OCI-LY7 (cell line): Measurements from ENCODE around the gene MSS51. TPM values are rescaled to one million over a fixed set of nuclear protein-coding genes. Genes with fewer than 3 reads are reported as not detected.

Experiments
- BruUV-seq: library from RNA; stranded (reverse); fragments of 400-500 nt; replicated peaks from 2 replicates; lab custom pipeline; 2021; lab: Mats Ljungman, UMichigan
- CTCF ChIA-PET: fragments of 300-600 bp; sonication (Branson Sonifier 250); formaldehyde crosslinking; loops from one replicate; lab custom pipeline; 2022; ENCODE audit warnings: antibody characterized with exemption; ENCODE audit not compliant: unreplicated experiment; lab: Charles Lee
- POLR2A ChIA-PET: fragments of 300-600 bp; sonication (Branson Sonifier 250); formaldehyde crosslinking; loops from one replicate; lab custom pipeline; 2022; ENCODE audit warnings: antibody characterized with exemption; lab: Charles Lee
- DNase-seq: peaks from one replicate; pipeline ENCODE4 v3.0.0-alpha.2; 2015; ENCODE audit warnings: low spot score
- H2AFZ ChIP-seq: fragments of 200-600 bp; sonication (generic), shearing (Covaris generic); 2 replicates; pipeline ENCODE4 v1.6.1; 2014; ENCODE audit warnings: mild to moderate bottlenecking, antibody characterized with exemption, low read length, moderate library complexity
- H3K27ac ChIP-seq: fragments of 200-600 bp; sonication (generic); 2 replicates; pipeline ENCODE4 v1.5.1; 2014; ENCODE audit warnings: mixed run types, low read depth, mild to moderate bottlenecking, moderate library complexity, low read length, inconsistent platforms; ENCODE audit not compliant: poor library complexity, severe bottlenecking
- H3K36me3 ChIP-seq: fragments of 200-600 bp; sonication (generic); 2 replicates; pipeline ENCODE4 v1.6.1; 2014; ENCODE audit warnings: mild to moderate bottlenecking, antibody characterized with exemption, low read length, moderate library complexity, mixed read lengths; ENCODE audit not compliant: insufficient read depth
- H3K4me1 ChIP-seq: fragments of 200-600 bp; sonication (generic); 2 replicates; pipeline ENCODE4 v1.5.1; 2014; ENCODE audit warnings: mild to moderate bottlenecking, low read length; ENCODE audit not compliant: insufficient read depth, poor library complexity, severe bottlenecking
- H3K4me2 ChIP-seq: fragments of 200-600 bp; sonication (generic); 2 replicates; pipeline ENCODE4 v1.6.1; 2014; ENCODE audit warnings: mild to moderate bottlenecking, low read length
- H3K4me3 ChIP-seq: fragments of 200-600 bp; sonication (generic); 2 replicates; pipeline ENCODE4 v1.5.1; 2014; ENCODE audit warnings: mild to moderate bottlenecking, low read depth, low read length; ENCODE audit not compliant: poor library complexity, severe bottlenecking
- H3K79me2 ChIP-seq: fragments of 200-600 bp; sonication (generic); 2 replicates; pipeline ENCODE4 v1.6.1; 2016; ENCODE audit warnings: low read depth, mild to moderate bottlenecking, low read length, moderate library complexity, mixed read lengths; ENCODE audit not compliant: insufficient read depth
- H3K9me2 ChIP-seq: fragments of 200-600 bp; sonication (generic); 2 replicates; pipeline ENCODE4 v1.6.1; 2016; ENCODE audit warnings: mild to moderate bottlenecking, low read length, mixed read lengths; ENCODE audit not compliant: insufficient read depth
- H3K9me3 ChIP-seq: fragments of 200-600 bp; sonication (generic); 2 replicates; pipeline ENCODE4 v1.6.1; 2014; ENCODE audit warnings: mild to moderate bottlenecking, mixed run types, low read length, mixed read lengths
- H4K20me1 ChIP-seq: fragments of 200-600 bp; sonication (generic); 2 replicates; pipeline ENCODE4 v1.6.1; 2014; ENCODE audit warnings: mild to moderate bottlenecking, antibody characterized with exemption, low read length, moderate library complexity, mixed read lengths; ENCODE audit not compliant: insufficient read depth
- EZH2phosphoT487 ChIP-seq: fragments of 200-600 bp; sonication (generic); IDR thresholded peaks from 2 replicates; pipeline ENCODE4 v1.6.1; 2018; ENCODE audit warnings: low read depth, borderline replicate concordance, mild to moderate bottlenecking, mixed run types, antibody characterized with exemption, low read length, moderate library complexity, mixed read lengths
- intact Hi-C: fragments of 100-400 bp; cut with micrococcal nuclease; formaldehyde crosslinking; loops from one replicate; pipeline ENCODE4 v1.10.0; 2022; ENCODE audit not compliant: unreplicated experiment
- total RNA-seq, 2 experiments: library from RNA; depleted of rRNA in 1 of 2; stranded (reverse); fragments of >200 nt in 1 of 2; shearing (Covaris generic) in 1 of 2; gene quantifications; 2 replicates each; pipeline ENCODE4 v1.2.3, GENCODE V29; 2014 to 2022
- TF ChIP-seq, protein P1 (sequence below): fragments of 200-600 bp; sonication (generic); conservative IDR thresholded peaks from 2 replicates; pipeline ENCODE4 v1.5.1; 2014; ENCODE audit warnings: mild to moderate bottlenecking, antibody characterized with exemption, low read length, moderate library complexity, mixed read lengths

MSS51 gene
- total RNA-seq, 2 experiments from 2014 or later: 3.9 to 4.2 TPM

DNA sequence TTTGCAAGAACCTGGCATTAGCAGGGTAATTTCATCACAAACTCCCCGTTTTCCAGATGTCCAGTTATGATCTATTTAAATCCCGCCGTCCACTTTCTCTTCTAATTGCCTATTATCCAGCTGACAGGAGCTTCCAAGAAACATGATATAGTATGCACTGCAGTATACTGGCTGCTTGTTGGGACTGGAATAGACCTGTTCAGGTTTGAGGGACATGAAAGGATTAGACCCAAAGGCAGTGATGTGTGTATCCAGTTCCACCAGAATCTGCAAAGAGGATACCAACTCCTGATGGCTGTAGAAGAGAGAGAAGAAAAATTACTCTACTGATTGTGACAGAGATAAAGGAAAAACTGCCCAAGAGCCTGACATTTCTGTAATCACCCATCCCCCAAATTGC, 8.9 kb downstream of the MSS51 start:
- Histone ChIP-seq H3K9me3 (no peaks in the 10 kb centered on the region), H2AFZ (no peak overlapping the region), H4K20me1 (no peaks in the 10 kb centered on the region), H3K4me3 (no peak overlapping the region), H3K4me1 (no peaks in the 10 kb centered on the region), H3K9me2 (no peaks in the 10 kb centered on the region), H3K27ac (no peak overlapping the region), H3K79me2 (no peaks in the 10 kb centered on the region), H3K4me2 (no peak overlapping the region), H3K36me3 (peaks cover 62% of the 10 kb centered on the region)
- no TSS peak for BruUV-seq
- intact Hi-C loops: no loop called here
- DNase-seq: no peak
- TF ChIP-seq, protein P1, sequence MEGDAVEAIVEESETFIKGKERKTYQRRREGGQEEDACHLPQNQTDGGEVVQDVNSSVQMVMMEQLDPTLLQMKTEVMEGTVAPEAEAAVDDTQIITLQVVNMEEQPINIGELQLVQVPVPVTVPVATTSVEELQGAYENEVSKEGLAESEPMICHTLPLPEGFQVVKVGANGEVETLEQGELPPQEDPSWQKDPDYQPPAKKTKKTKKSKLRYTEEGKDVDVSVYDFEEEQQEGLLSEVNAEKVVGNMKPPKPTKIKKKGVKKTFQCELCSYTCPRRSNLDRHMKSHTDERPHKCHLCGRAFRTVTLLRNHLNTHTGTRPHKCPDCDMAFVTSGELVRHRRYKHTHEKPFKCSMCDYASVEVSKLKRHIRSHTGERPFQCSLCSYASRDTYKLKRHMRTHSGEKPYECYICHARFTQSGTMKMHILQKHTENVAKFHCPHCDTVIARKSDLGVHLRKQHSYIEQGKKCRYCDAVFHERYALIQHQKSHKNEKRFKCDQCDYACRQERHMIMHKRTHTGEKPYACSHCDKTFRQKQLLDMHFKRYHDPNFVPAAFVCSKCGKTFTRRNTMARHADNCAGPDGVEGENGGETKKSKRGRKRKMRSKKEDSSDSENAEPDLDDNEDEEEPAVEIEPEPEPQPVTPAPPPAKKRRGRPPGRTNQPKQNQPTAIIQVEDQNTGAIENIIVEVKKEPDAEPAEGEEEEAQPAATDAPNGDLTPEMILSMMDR: no peak
- TF ChIP-seq EZH2phosphoT487: no peak
- ChIA-PET POLR2A (no interaction called here), CTCF (no interaction called here)

DNA sequence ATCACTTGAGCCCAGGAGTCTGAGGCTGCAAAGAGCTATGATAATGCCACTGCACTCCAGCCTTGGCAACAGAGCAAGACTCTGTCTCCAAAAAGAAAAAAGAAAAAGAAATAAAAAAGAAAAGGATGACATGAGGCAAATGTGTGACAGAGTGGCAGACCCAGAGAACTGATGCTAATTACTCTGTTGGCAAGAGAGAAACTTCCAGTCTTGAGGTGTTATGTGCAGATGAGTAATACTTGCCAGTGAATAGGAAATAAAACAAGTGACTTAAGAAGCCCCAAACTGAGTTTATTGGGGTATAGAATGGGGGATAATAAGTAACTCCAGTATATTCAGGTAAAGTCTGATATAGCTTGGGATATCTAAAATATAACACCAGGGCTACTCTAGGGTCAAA, 10.1 kb downstream of the MSS51 start:
- POLR2A ChIA-PET: interaction anchor here (0.7 kb wide), 1 partner anchor 44 kb away, joined by 3 read pairs; no protein-coding TSS in a partner anchor
- DNase-seq: no peak
- TF ChIP-seq, protein P1: no peak
- no peak for TF ChIP-seq EZH2phosphoT487

DNA sequence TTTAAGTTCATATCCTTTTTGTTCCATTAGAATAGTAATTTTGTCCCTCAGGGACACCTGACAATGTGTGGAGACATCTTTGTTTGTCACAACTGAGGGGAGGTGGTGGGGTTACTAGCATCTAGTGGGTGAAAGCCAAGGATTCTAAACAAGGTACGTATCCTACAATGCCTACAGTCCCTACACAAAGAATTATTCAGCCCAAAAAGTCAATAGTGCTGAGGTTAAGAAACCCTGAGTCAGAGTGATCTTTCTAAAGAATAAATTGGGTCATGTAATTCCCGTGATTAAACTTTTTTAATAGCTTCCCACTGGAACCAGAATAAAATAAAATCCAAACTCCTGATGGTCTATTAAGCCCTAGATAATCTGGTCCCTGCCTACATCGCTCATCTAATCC, 16.8 kb downstream of the MSS51 start:
- Histone ChIP-seq H3K79me2 (peaks cover 18% of the 10 kb centered on the region), H3K9me2 (no peaks in the 10 kb centered on the region), H3K36me3 (no peaks in the 10 kb centered on the region), H3K4me1 (peaks cover 18% of the 10 kb centered on the region), H3K4me2 (no peak overlapping the region), H3K4me3 (no peak overlapping the region), H4K20me1 (no peaks in the 10 kb centered on the region), H3K9me3 (no peaks in the 10 kb centered on the region), H2AFZ (no peak overlapping the region), H3K27ac (no peak overlapping the region)
- intact Hi-C loops: no loop called here
- TF ChIP-seq, protein P1: no peak
- TF ChIP-seq EZH2phosphoT487: no peak
- DNase-seq: no peak
- BruUV-seq: no TSS peak
- ChIA-PET POLR2A (interaction anchor here (0.7 to 1.0 kb wide), 3 partner anchors 79 to 233 kb away, joined by 4 to 7 read pairs (median 5); no protein-coding TSS in a partner anchor), CTCF (no interaction called here)

More for the DNA sequence above, 10.1 kb downstream of the MSS51 start:
- Histone ChIP-seq H2AFZ (no peak overlapping the region), H3K4me3 (no peak overlapping the region), H3K9me3 (no peaks in the 10 kb centered on the region), H4K20me1 (no peaks in the 10 kb centered on the region), H3K4me2 (no peak overlapping the region), H3K9me2 (no peaks in the 10 kb centered on the region), H3K4me1 (no peaks in the 10 kb centered on the region), H3K79me2 (no peaks in the 10 kb centered on the region), H3K36me3 (peaks cover 58% of the 10 kb centered on the region), H3K27ac (no peak overlapping the region)
- BruUV-seq: no TSS peak
- intact Hi-C loops: no loop called here
- CTCF ChIA-PET: no interaction called here
